IPS-NIHi7 (cell line): ENCODE data around the gene C1orf167.
"Not testable (repeated sequence)": the region's sequence is repeated elsewhere in the genome, so short reads cannot be mapped to it uniquely, and the experiment has no call there.

ENCODE experiments used
- DNase-seq: peaks from one replicate; pipeline ENCODE4 v3.0.0; 2012; ENCODE audit warnings: mixed read lengths; ENCODE audit errors: extremely low spot score

The C1orf167 gene

DNA sequence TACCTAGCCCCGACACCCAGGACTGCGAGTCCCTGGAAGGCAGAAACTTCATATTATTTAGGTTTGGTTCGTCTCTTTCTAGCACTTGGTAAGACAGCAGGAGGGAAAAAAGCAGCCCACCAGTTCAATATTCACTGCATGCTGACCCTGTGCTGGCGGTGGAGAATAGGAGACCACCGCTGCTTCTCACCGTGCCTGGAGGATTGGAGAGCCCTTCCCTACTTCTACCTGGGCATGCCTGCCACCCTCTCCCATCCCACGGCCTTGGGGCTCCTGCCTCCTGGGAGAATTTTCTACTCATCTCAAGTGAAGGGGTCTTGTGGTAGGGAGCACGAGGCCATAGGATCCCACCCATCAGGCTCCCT lies 38.4 kb downstream of the C1orf167 start:
- no peak for DNase-seq

- DNase-seq: no peak
Measured at GRCh38 chr1:11800756-11801433, 38.9 kb downstream of the C1orf167 start.

DNA sequence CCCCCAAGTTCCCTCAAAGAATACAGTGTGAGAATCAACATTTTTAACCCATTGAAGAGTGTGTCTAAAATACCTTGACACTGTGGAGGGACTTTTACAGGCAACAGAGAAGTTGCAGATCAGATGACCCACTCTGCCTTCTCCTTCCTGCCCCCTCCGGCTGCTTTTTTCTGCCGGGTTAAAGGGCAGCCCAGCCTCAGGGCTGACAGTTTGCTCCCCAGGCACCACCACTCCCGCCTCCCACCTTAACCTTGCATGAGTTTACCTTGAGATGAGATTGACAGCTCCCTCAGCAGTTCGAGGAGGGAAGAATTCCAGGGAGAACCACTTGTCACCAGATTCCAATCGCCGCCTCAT lies 40.6 kb downstream of the C1orf167 start:
- peak; percentile 52 for DNase-seq

- peak; percentile 95 for DNase-seq
Measured at GRCh38 chr1:11802973-11803885, 41.2 kb downstream of the C1orf167 start.

DNA sequence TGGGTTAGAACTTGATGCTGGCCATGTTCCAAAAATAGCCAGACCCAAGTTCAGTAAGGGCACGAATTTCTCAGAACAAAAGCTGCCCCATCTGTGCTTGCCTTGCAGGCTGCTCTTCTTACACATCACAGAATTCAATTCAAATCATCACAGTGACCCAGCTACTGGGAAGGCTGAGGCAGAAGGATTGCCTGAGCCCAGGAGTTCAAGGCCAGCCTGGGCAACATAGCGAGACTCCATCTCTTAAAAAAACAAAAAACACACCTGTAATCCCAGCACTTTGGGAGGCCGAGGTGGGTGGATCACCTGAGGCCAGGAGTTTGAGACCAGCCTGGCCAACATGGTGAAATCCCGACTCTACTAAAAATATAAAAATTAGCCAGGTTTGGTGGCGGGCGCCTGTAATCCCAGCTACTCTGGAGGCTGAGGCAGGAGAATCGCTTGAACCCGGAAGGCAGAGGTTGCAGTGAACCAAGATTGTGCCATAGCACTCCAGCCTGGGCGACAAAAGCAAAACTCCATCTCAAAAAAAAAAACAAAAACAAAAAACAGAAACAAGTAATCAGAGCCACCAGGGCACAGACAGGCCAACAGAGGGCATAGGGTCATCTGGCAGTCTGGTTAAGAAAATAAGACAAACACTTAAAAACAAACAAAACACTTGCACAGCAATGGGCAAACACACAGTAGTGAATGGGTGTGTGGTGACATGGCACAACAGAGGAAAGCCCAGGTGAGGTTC lies 42.1 kb downstream of the C1orf167 start:
- not testable (repeated sequence) for DNase-seq

DNA sequence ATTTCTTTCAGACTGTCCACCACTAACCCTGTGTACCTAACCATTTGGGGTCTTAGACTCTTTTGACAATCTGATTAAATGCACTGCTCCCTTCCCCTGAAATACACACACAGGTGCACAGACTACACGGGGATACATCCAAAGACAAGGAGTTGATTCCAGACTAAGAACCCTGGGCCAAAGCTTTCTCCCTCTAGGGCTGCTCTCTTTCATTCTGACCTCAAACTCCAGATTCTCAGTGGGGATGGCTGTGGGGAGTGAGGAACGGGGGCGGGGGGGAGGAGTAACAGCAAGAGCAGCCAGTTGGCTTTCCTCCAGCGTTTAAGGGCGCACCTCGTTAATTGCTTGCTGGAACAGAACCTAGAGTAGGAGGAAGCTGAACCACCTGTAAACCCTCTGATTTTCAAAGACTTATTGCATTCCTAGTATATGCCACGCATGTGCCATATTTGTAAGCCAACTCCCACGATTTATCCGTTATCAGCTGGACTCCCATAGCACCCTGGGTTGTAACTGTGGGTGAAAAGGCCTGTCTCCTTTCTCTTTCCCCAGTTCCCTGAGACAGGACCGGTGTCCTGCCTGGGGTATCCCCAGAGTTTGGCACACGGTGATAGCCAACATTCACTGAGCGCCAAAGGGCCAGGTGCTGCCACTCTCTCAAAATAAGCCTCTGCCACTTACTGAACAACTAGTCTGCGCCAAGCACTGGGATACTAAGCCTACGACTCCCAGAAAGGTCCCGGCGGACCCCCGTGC lies 42.9 kb downstream of the C1orf167 start:
- DNase-seq: no peak

- DNase-seq: peak; percentile 99
Measured at GRCh38 chr1:11805422-11806306, 43.7 kb downstream of the C1orf167 start, which contains the start of the genes CLCN6 and MTHFR. CLCN6 (plus strand) TSS chr1:11806191; CDS start chr1:11806263, 72 bp downstream. MTHFR (minus strand) TSS chr1:11805964; CDS start chr1:11803116, 2,848 bp downstream.

- no peak for DNase-seq
Measured at GRCh38 chr1:11806307-11806936, 44.4 kb downstream of the C1orf167 start.

DNA sequence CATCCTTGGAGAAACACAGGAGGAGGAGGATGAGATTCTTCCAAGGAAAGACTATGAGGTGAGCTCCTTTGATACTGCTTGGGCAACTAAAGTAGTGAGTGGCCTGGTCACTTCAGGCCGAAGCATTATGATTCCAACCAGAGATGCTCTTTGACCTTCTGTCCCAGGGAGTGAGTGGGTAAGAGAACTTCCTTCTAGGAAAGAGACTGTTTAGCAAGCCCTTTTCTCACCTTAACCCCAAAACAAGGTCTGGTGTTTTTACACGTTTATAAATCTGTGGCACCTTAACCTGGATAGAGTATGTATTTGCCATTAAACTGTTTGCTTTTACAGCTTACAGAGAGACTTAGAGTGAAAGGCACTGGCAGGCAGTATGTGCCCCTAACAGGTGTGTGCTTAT lies 45.1 kb downstream of the C1orf167 start:
- no peak for DNase-seq

GRCh38 chr1:11813021-11813420 lies 51.0 kb downstream of the C1orf167 start:
- DNase-seq: no peak

DNA sequence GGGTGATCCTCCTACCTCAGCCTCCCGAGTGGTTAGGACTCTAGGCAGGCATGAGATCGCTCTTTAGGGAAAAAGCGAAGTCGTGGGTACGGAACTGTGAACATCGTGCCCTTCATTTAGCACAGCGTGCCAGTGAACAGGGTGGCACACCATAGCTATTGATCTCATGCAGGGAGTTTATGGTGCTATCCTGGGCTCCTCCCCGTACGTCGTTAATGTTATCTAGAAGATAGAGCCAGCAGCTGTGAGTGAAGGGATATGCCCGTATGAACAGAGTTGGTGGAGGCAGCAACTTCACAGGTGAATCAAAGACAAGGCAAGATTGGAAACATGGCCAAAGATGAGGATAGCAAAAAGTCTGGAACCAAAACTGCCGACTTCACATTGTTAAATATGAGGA lies 55.2 kb downstream of the C1orf167 start:
- no peak for DNase-seq

DNA sequence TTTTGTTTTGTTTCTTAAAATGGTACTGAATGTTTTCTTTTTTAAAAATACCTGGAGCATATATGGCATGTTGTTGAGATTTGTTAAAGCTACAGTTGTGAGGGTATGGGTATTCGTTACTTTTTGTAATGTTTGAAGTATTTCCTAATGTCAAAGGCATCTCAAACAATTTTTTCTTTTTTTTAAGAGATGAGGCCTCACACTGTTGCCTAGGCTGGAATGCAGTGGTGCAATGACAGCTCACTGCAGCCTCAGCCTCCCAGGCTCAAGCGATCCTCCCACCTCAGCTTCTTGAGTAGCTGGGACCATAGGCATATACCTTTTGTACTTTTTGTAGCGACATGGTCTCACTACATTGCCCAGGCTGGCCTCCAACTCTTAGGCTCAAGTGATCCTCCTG lies 60.1 kb downstream of the C1orf167 start:
- no peak for DNase-seq

DNA sequence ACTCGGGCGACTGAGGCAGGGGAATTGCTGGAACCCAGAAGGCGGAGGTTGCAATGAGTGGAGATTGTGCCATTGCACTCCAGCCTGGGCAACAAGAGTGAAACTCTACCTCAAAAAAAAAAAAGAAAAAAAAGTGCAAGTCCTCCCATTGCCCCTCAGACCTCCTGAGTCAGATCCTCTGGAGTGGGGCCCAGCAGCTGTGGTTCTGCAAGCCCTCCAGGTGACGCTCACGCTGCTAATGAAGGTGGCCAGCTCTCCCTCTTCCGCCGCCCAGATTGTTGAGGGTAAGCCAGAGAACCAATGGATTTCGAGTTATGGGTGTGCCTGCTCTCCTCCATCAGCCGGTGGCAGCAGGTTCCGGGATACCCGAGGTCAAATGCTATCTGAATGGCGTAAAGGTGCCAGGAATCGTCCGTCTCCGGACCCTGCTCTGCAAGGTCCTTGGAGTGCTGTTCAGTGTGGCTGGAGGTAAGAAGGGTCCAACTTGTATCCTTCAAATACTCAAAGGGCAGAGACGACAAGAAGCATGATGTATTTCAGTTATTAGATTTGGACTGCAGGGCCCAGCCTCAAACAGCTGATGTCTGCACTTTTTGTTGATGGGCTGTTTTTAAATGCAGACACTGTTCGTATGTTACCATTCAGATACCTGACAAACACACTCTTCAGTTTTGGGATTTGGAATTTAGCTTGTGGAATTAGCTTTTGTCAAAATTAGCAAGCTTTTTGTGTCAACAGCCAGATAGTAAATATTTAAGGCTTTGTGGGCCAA lies 61.6 kb downstream of the C1orf167 start:
- DNase-seq: no peak

- no peak for DNase-seq
Measured at GRCh38 chr1:11825131-11825530, 63.1 kb downstream of the C1orf167 start.

- DNase-seq: no peak
Measured at GRCh38 chr1:11826946-11827345, 65.0 kb downstream of the C1orf167 start.

DNA sequence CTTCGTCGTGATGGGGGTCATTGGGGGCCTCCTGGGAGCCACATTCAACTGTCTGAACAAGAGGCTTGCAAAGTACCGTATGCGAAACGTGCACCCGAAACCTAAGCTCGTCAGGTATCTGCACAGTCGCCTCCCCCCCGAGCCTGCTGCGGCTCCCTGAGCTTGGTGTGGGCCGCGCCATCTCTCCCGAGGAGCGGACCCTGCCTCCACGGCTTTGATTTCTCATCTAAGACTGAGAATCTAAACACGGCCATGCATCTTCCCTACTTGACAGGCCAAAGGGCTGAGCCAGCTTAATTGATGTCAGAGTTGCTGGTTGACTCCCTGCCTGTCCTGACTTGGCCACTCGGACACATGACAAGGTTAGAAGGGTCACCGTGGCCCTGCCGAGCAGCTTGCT lies 66.5 kb downstream of the C1orf167 start:
- DNase-seq: no peak

DNA sequence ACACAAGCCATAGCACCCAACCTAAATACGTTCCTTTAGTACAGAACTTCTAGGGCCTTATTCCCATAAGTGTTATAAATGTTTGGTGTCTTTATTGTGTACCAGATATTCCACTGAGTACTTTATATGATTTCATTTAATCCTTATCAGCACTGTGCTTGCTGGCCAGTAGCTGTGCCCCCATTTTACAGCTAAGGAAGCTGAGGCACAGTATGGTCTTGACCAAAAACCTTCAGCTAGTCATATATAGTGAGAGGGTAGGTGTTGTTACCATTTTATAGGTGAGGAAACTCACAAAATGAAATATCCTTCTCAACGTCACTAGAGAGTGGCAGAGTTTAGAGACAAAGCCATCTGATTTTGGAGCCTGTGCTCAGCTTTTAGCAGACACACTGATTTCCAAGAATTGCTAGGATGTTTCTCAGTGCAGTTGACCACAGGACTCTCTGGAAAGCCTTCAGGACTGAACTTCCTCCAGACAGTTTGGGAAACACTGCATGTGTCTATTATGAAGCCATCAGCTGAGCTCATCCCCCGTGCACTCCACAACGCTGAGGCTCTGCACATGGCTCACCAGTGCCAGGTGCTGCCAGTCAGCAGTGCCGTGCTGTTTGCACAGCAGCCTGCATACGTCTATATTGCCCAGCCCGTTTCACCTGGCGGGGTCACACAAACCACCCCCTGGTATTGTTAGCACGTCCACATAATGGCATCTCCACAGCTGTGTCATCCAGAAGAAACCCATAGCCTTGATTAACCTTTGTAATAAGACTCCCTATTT lies 70.1 kb downstream of the C1orf167 start:
- DNase-seq: no peak

GRCh38 chr1:11833497-11833896 lies 71.5 kb downstream of the C1orf167 start:
- no peak for DNase-seq
